SK-N-SH treated with all-trans-retinoic acid at 6 μM for 48 hours (cell line): Measurements from ENCODE around the gene NCOA5.
A peak's percentile ranks its signal among the peaks of the same experiment; 100 is the strongest.

ENCODE experiments used
- ATAC-seq: fragments of 200-7000 bp; cut with Tn5 transposase; 3 replicates; pipeline ENCODE4 v1.9.1; 2020; ENCODE audit warnings: mild to moderate bottlenecking, moderate library complexity
- ARNTL ChIP-seq: fragments of 450-650 bp; formaldehyde crosslinking; IDR thresholded peaks from 2 replicates; pipeline ENCODE4 v1.5.0; 2020; ENCODE audit warnings: low read depth, mild to moderate bottlenecking, moderate library complexity, borderline replicate concordance
- BACH2 ChIP-seq: fragments of 250-450 bp; sonication (Bioruptor Pico); IDR thresholded peaks from 2 replicates; pipeline ENCODE4 v1.9.0; 2021; ENCODE audit warnings: mild to moderate bottlenecking, borderline replicate concordance
- ESRRG ChIP-seq: fragments of 250-450 bp; sonication (Bioruptor Pico); IDR thresholded peaks from 2 replicates; pipeline ENCODE4 v1.6.1; 2021; ENCODE audit warnings: mild to moderate bottlenecking
- GLIS3 ChIP-seq: fragments of 250-450 bp; sonication (Bioruptor Pico); IDR thresholded peaks from 2 replicates; pipeline ENCODE4 v1.5.0; 2020; ENCODE audit warnings: mild to moderate bottlenecking, moderate library complexity
- ISL1 ChIP-seq: fragments of 250-450 bp; sonication (Bioruptor Pico); IDR thresholded peaks from 2 replicates; pipeline ENCODE4 v2.1.2; 2022; ENCODE audit warnings: mild to moderate bottlenecking, moderate library complexity
- OSR1 ChIP-seq: fragments of 250-450 bp; sonication (Bioruptor Pico); IDR thresholded peaks from 2 replicates; pipeline ENCODE4 v1.8.0; 2022; ENCODE audit warnings: moderate library complexity, mild to moderate bottlenecking, inconsistent platforms
- PPARA ChIP-seq: fragments of 250-450 bp; sonication (Bioruptor Pico); IDR thresholded peaks from 2 replicates; pipeline ENCODE4 v1.5.0; 2020; ENCODE audit warnings: mild to moderate bottlenecking, borderline replicate concordance
- SNAI2 ChIP-seq: fragments of 250-450 bp; sonication (Bioruptor Pico); IDR thresholded peaks from 2 replicates; pipeline ENCODE4 v1.5.0; 2020; ENCODE audit warnings: mild to moderate bottlenecking, moderate library complexity
- TCF4 ChIP-seq: fragments of 250-450 bp; sonication (Bioruptor Pico); IDR thresholded peaks from 2 replicates; pipeline ENCODE4 v1.8.0; 2021; ENCODE audit warnings: mild to moderate bottlenecking, moderate library complexity, borderline replicate concordance
- ZFP3 ChIP-seq: fragments of 250-450 bp; sonication (Bioruptor Pico); IDR thresholded peaks from 2 replicates; pipeline ENCODE4 v1.5.0; 2020; ENCODE audit warnings: mild to moderate bottlenecking, moderate library complexity
- ZNF565 ChIP-seq: fragments of 450-650 bp; formaldehyde crosslinking; conservative IDR thresholded peaks from 2 replicates; pipeline ENCODE4 v1.5.0; 2020; ENCODE audit warnings: low read depth, mild to moderate bottlenecking, moderate library complexity
- ZNF70 ChIP-seq: fragments of 450-650 bp; formaldehyde crosslinking; IDR thresholded peaks from 2 replicates; pipeline ENCODE4 v1.5.0; 2020; ENCODE audit warnings: mild to moderate bottlenecking, moderate library complexity
- ZNF8 ChIP-seq: fragments of 450-650 bp; formaldehyde crosslinking; IDR thresholded peaks from 2 replicates; pipeline ENCODE4 v1.5.0; 2020; ENCODE audit warnings: mild to moderate bottlenecking, moderate library complexity
- TF ChIP-seq, protein P1 (sequence below): fragments of 250-450 bp; sonication (Bioruptor Pico); IDR thresholded peaks from 2 replicates; pipeline ENCODE4 v1.5.1; 2020; ENCODE audit warnings: low read depth, mild to moderate bottlenecking, moderate library complexity
- TF ChIP-seq, protein P2 (sequence below): fragments of 250-450 bp; sonication (Bioruptor Pico); IDR thresholded peaks from 2 replicates; pipeline ENCODE4 v1.5.1; 2021; ENCODE audit warnings: mild to moderate bottlenecking, moderate library complexity
- TF ChIP-seq, protein P3 (sequence below): fragments of 250-450 bp; sonication (Bioruptor Pico); IDR thresholded peaks from 2 replicates; pipeline ENCODE4 v1.5.0; 2020; ENCODE audit warnings: mild to moderate bottlenecking, moderate library complexity
- TF ChIP-seq, protein P4 (sequence below): fragments of 250-450 bp; sonication (Bioruptor Pico); IDR thresholded peaks from 2 replicates; pipeline ENCODE4 v1.8.0; 2021; ENCODE audit warnings: low read depth, mild to moderate bottlenecking, moderate library complexity, borderline replicate concordance
- TF ChIP-seq, protein P5 (sequence below): fragments of 250-450 bp; sonication (Bioruptor Pico); IDR thresholded peaks from 2 replicates; pipeline ENCODE4 v1.8.0; 2020; ENCODE audit warnings: mild to moderate bottlenecking, moderate library complexity, borderline replicate concordance

Gene NCOA5

DNA sequence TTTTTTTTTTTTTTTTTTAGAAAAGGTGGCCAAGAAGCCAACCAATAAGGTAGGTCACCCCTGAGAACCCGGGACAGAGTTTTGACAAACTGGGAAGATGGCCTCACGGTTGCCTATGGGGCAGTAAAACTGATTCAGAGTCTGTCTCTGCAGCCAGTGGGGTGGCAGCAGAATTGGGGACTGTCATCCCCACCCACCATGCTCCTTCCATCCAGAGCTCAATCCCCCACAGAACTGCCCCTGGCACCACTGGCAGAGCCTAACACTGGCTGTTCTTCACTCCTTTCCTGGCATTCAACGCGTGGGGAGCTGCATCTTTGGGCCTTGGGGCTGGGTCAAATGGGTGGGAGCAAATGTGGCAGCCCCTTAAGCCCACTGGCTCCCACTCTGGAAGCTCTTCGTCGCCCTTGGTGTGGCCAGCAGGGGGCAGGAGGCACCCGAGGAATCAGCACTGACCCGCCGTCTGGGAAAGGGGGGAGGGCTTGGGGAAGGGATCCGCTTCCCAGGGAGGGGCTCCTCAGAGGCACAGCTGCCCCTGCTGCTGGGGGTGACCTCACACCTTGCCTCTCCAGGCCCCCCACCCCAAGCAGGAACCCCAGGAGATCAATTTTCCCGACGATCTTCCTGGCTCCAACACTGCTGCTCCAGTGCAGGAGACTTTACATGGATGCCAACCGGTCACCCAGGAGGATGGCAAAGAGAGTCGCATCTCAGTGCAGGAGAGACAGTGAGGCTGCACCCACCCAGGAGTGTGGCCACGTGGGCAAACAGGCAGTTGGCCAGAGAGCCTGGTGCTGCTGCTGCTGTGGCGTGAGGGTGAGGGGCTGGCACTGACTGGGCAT lies 38.8 kb upstream of the NCOA5 start:
- TF ChIP-seq, protein P1, sequence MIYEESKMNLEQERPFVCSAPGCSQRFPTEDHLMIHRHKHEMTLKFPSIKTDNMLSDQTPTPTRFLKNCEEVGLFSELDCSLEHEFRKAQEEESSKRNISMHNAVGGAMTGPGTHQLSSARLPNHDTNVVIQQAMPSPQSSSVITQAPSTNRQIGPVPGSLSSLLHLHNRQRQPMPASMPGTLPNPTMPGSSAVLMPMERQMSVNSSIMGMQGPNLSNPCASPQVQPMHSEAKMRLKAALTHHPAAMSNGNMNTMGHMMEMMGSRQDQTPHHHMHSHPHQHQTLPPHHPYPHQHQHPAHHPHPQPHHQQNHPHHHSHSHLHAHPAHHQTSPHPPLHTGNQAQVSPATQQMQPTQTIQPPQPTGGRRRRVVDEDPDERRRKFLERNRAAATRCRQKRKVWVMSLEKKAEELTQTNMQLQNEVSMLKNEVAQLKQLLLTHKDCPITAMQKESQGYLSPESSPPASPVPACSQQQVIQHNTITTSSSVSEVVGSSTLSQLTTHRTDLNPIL (CRISPR knock-in tag), result no peak
- TF ChIP-seq, all 23 proteins: peak for 0
- ATAC-seq, result peak; percentile 72

DNA sequence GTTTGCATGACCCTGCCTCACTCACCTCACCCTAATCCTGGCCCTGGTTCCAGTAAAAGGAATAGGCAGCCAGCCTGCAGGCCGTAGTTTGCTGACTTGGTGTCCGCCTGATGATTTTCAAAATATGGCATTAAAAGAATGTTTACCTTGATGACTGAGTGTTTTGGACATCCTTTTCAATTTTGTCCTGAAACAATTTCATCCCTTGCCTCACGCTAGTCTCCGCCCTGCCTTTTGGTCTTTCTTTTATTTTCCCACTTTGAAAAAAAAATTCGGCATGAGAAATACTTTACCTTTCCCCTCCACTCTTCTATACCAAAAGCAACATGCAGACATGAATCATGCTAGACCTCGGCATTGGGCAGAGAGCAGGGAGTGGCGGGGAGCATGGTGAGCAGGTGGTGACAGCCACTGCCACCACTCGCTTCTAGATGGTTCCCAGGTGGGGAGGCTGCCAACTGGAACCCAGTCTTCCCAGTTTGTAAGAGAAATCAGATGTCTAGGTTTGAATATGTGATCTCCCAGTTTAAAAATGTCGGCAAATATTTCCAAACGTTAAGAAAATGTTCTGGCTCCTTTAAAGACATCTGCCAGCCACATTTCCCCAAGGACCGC lies 37.7 kb upstream of the NCOA5 start:
- ATAC-seq, result no peak
- TF ChIP-seq, protein P1 (CRISPR knock-in tag), result no peak
- TF ChIP-seq, protein P2, sequence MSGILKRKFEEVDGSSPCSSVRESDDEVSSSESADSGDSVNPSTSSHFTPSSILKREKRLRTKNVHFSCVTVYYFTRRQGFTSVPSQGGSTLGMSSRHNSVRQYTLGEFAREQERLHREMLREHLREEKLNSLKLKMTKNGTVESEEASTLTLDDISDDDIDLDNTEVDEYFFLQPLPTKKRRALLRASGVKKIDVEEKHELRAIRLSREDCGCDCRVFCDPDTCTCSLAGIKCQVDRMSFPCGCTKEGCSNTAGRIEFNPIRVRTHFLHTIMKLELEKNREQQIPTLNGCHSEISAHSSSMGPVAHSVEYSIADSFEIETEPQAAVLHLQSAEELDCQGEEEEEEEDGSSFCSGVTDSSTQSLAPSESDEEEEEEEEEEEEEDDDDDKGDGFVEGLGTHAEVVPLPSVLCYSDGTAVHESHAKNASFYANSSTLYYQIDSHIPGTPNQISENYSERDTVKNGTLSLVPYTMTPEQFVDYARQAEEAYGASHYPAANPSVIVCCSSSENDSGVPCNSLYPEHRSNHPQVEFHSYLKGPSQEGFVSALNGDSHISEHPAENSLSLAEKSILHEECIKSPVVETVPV (CRISPR knock-in tag), result no peak
- TF ChIP-seq ARNTL (CRISPR knock-in tag) (no peak), ZNF70 (CRISPR knock-in tag) (no peak), ZNF8 (CRISPR knock-in tag) (no peak), TCF4 (CRISPR knock-in tag) (no peak)
- TF ChIP-seq, protein P3, sequence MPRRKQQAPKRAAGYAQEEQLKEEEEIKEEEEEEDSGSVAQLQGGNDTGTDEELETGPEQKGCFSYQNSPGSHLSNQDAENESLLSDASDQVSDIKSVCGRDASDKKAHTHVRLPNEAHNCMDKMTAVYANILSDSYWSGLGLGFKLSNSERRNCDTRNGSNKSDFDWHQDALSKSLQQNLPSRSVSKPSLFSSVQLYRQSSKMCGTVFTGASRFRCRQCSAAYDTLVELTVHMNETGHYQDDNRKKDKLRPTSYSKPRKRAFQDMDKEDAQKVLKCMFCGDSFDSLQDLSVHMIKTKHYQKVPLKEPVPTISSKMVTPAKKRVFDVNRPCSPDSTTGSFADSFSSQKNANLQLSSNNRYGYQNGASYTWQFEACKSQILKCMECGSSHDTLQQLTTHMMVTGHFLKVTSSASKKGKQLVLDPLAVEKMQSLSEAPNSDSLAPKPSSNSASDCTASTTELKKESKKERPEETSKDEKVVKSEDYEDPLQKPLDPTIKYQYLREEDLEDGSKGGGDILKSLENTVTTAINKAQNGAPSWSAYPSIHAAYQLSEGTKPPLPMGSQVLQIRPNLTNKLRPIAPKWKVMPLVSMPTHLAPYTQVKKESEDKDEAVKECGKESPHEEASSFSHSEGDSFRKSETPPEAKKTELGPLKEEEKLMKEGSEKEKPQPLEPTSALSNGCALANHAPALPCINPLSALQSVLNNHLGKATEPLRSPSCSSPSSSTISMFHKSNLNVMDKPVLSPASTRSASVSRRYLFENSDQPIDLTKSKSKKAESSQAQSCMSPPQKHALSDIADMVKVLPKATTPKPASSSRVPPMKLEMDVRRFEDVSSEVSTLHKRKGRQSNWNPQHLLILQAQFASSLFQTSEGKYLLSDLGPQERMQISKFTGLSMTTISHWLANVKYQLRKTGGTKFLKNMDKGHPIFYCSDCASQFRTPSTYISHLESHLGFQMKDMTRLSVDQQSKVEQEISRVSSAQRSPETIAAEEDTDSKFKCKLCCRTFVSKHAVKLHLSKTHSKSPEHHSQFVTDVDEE (CRISPR knock-in tag), result no peak

DNA sequence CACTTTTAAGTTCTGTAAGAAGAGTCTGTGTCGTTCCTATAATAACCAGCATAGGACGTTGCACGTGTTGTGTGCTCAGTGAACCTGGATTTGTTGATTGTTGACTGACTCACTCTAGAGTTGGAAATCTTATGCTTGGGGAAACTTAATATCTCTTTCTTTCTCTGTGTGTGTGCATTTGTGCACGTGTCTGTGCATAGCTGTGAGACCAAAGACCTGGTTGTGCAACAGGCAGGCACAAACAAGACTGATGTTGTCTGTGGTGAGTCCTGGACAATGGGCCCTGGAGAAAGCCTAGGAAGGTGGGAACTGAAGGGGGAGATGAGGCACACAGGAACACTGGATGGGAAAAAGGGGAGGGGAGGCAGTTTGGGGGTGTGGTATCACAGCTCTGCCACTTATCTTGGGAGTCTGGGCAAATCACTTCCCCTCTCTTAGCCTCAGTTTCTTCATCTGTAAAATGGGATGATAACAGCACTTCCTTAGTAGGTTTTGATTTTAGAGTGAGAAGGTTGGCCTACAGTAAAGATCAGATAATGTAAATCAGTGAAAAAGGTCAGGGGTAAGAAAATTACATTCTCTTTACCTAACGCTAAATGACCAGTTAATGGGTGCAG lies 36.8 kb upstream of the NCOA5 start:
- no peak for ATAC-seq
- TF ChIP-seq ZNF8 (CRISPR knock-in tag) (no peak), BACH2 (CRISPR knock-in tag) (no peak), ZNF565 (CRISPR knock-in tag) (no peak), GLIS3 (CRISPR knock-in tag) (no peak), PPARA (CRISPR knock-in tag) (no peak), TCF4 (CRISPR knock-in tag) (no peak), SNAI2 (no peak), ZFP3 (CRISPR knock-in tag) (no peak), ARNTL (CRISPR knock-in tag) (no peak), ESRRG (CRISPR knock-in tag) (no peak), OSR1 (CRISPR knock-in tag) (no peak), ISL1 (CRISPR knock-in tag) (no peak)
- TF ChIP-seq, protein P3 (CRISPR knock-in tag), result no peak
- TF ChIP-seq, protein P4, sequence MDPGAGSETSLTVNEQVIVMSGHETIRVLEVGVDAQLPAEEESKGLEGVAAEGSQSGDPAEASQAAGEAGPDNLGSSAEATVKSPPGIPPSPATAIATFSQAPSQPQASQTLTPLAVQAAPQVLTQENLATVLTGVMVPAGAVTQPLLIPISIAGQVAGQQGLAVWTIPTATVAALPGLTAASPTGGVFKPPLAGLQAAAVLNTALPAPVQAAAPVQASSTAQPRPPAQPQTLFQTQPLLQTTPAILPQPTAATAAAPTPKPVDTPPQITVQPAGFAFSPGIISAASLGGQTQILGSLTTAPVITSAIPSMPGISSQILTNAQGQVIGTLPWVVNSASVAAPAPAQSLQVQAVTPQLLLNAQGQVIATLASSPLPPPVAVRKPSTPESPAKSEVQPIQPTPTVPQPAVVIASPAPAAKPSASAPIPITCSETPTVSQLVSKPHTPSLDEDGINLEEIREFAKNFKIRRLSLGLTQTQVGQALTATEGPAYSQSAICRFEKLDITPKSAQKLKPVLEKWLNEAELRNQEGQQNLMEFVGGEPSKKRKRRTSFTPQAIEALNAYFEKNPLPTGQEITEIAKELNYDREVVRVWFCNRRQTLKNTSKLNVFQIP (CRISPR knock-in tag), result no peak
- TF ChIP-seq, protein P5, sequence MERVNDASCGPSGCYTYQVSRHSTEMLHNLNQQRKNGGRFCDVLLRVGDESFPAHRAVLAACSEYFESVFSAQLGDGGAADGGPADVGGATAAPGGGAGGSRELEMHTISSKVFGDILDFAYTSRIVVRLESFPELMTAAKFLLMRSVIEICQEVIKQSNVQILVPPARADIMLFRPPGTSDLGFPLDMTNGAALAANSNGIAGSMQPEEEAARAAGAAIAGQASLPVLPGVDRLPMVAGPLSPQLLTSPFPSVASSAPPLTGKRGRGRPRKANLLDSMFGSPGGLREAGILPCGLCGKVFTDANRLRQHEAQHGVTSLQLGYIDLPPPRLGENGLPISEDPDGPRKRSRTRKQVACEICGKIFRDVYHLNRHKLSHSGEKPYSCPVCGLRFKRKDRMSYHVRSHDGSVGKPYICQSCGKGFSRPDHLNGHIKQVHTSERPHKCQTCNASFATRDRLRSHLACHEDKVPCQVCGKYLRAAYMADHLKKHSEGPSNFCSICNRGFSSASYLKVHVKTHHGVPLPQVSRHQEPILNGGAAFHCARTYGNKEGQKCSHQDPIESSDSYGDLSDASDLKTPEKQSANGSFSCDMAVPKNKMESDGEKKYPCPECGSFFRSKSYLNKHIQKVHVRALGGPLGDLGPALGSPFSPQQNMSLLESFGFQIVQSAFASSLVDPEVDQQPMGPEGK, result no peak
- TF ChIP-seq, all 23 proteins: peak for 0
